OCI-LY3 (cell line): ENCODE measurements around the gene PCDHGB5.
"Not testable (repeated sequence)": the region's sequence is repeated elsewhere in the genome, so short reads cannot be mapped to it uniquely, and the experiment has no call there.

ENCODE experiments used
- H2AFZ ChIP-seq: fragments of 200-600, 300-600 bp; shearing (Covaris generic); 2 replicates; pipeline ENCODE4 v1.6.0; 2014; ENCODE audit warnings: antibody characterized with exemption, low read depth, low read length
- H3K27ac ChIP-seq: fragments of 200-600, 300-600 bp; sonication (generic); 2 replicates; pipeline ENCODE4 v1.5.1; 2014; ENCODE audit warnings: mild to moderate bottlenecking, low read length, moderate library complexity, mixed read lengths
- H3K27me3 ChIP-seq: fragments of 200-600, 300-600 bp; sonication (generic); 2 replicates; pipeline ENCODE4 v1.6.1; 2014; ENCODE audit warnings: low read depth, low read length, mixed read lengths
- H3K36me3 ChIP-seq: fragments of 200-600, 300-600 bp; sonication (generic); replicated peaks from 2 replicates; pipeline ENCODE3; 2014; ENCODE audit warnings: low read depth, low read length, mixed read lengths
- H3K4me1 ChIP-seq: fragments of 300-600, 200-600 bp; sonication (generic); 2 replicates; pipeline ENCODE4 v1.6.1; 2014; ENCODE audit warnings: low read length, mixed read lengths
- H3K4me2 ChIP-seq: fragments of 200-600, 300-600 bp; sonication (generic); 2 replicates; pipeline ENCODE4 v1.6.1; 2014; ENCODE audit warnings: low read length, mixed read lengths
- H3K4me3 ChIP-seq: fragments of 300-600, 200-600 bp; sonication (generic); 2 replicates; pipeline ENCODE4 v1.5.1; 2014; ENCODE audit warnings: antibody characterized with exemption, mild to moderate bottlenecking, low read length, moderate library complexity
- H3K79me2 ChIP-seq: fragments of 300-600, 200-600 bp; shearing (Covaris generic); 2 replicates; pipeline ENCODE4 v1.6.1; 2014; ENCODE audit warnings: mild to moderate bottlenecking, low read length, mixed read lengths
- H3K9ac ChIP-seq: fragments of 300-600, 200-600 bp; shearing (Covaris generic); 2 replicates; pipeline ENCODE4 v1.6.0; 2014; ENCODE audit warnings: mild to moderate bottlenecking, low read length, moderate library complexity
- H3K9me3 ChIP-seq: fragments of 200-600, 300-600 bp; shearing (Covaris generic); 2 replicates; pipeline ENCODE4 v1.6.1; 2014; ENCODE audit warnings: low read length, mixed read lengths; ENCODE audit not compliant: insufficient read depth
- H4K20me1 ChIP-seq: fragments of 200-600, 300-600 bp; sonication (generic); 2 replicates; pipeline ENCODE4 v1.6.1; 2016; ENCODE audit warnings: low read length, mixed read lengths; ENCODE audit not compliant: insufficient read depth
- CTCF ChIP-seq: fragments of 200-600, 300-600 bp; sonication (generic); IDR thresholded peaks from 2 replicates; pipeline ENCODE4 v1.5.1; 2014; ENCODE audit warnings: antibody characterized with exemption, low read length, low read depth
- EZH2phosphoT487 ChIP-seq: fragments of 200-600 bp; shearing (Covaris generic); IDR thresholded peaks from 2 replicates; pipeline ENCODE4 v1.6.1; 2018; ENCODE audit warnings: antibody characterized with exemption, mixed run types, low read depth

The PCDHGB5 gene

GRCh38 chr5:141384471-141385267 is 13.1 kb upstream of the PCDHGB5 start:
- Histone ChIP-seq H3K4me1 (no peaks in the 10 kb centered on the region), H3K27ac (no peak overlapping the region), H3K9me3 (no peaks in the 10 kb centered on the region), H3K27me3 (no peaks in the 10 kb centered on the region), H3K4me2 (no peak overlapping the region), H3K79me2 (no peaks in the 10 kb centered on the region), H3K9ac (no peak overlapping the region), H3K36me3 (no peaks in the 10 kb centered on the region), H3K4me3 (no peak overlapping the region), H2AFZ (no peak overlapping the region), H4K20me1 (no peaks in the 10 kb centered on the region)
- no peak for TF ChIP-seq EZH2phosphoT487
- TF ChIP-seq CTCF: no peak

- H3K4me3 ChIP-seq, H2AFZ ChIP-seq, H3K9ac ChIP-seq, H3K4me1 ChIP-seq, H3K79me2 ChIP-seq, H3K36me3 ChIP-seq, H3K9me3 ChIP-seq, H3K4me2 ChIP-seq, H3K27me3 ChIP-seq, H3K27ac ChIP-seq, H4K20me1 ChIP-seq: not testable (repeated sequence)
Observed at GRCh38 chr5:141387557-141388311, 10.0 kb upstream of the PCDHGB5 start, which contains the start of gene PCDHGB4. TSS of gene PCDHGB4 (plus strand) at chr5:141387698. CDS start at chr5:141387885, 187 bp downstream.

GRCh38 chr5:141388661-141389060 is 9.1 kb upstream of the PCDHGB5 start:
- no peaks in the 10 kb centered on the region for H3K79me2 ChIP-seq
- no peak for TF ChIP-seq EZH2phosphoT487
- TF ChIP-seq CTCF: no peak
- H2AFZ ChIP-seq: no peak overlapping the region
- no peak overlapping the region for H3K27ac ChIP-seq
- H3K27me3 ChIP-seq: no peaks in the 10 kb centered on the region
- H3K9me3 ChIP-seq: no peaks in the 10 kb centered on the region
- no peaks in the 10 kb centered on the region for H4K20me1 ChIP-seq
- no peak overlapping the region for H3K4me2 ChIP-seq
- no peak overlapping the region for H3K9ac ChIP-seq
- no peaks in the 10 kb centered on the region for H3K36me3 ChIP-seq
- H3K4me1 ChIP-seq: no peaks in the 10 kb centered on the region
- H3K4me3 ChIP-seq: no peak overlapping the region

DNA sequence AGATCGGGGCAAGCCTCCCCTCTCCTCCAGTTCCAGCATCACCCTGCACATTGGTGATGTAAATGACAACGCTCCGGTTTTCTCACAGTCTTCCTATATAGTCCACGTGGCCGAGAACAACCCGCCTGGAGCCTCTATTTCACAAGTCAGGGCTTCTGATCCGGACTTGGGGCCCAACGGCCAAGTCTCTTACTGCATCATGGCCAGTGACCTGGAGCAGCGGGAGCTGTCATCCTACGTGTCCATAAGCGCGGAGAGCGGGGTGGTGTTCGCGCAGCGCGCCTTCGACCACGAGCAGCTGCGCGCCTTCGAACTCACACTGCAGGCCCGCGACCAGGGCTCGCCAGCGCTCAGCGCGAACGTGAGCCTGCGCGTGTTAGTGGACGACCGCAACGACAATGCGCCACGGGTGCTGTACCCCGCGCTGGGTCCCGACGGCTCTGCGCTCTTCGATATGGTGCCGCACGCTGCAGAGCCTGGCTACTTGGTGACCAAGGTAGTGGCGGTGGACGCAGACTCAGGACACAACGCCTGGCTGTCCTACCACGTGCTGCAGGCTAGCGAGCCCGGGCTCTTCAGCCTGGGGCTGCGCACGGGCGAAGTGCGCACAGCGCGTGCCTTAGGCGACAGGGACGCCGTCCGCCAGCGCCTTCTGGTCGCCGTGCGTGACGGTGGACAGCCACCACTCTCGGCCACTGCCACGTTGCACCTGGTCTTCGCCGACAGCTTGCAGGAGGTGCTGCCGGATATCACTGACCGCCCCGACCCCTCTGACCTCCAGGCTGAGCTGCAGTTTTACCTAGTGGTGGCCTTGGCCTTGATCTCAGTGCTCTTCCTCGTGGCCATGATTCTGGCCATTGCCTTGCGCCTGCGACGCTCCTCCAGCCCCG is 8.3 kb upstream of the PCDHGB5 start:
- H3K36me3 ChIP-seq: no peaks in the 10 kb centered on the region

More for the DNA sequence above, 8.3 kb upstream of the PCDHGB5 start:
- H4K20me1 ChIP-seq: no peaks in the 10 kb centered on the region
- no peak overlapping the region for H2AFZ ChIP-seq
- H3K4me1 ChIP-seq: no peaks in the 10 kb centered on the region
- no peaks in the 10 kb centered on the region for H3K27me3 ChIP-seq
- H3K4me2 ChIP-seq: no peak overlapping the region
- H3K4me3 ChIP-seq: no peak overlapping the region
- H3K27ac ChIP-seq: no peak overlapping the region
- no peaks in the 10 kb centered on the region for H3K79me2 ChIP-seq
- no peak overlapping the region for H3K9ac ChIP-seq
- TF ChIP-seq EZH2phosphoT487 (no peak), CTCF (no peak)
- H3K9me3 ChIP-seq: no peaks in the 10 kb centered on the region
